ENCODE measurements around the gene CTBP2. TPM values are rescaled to one million over a fixed set of nuclear protein-coding genes. Genes with fewer than 3 reads are reported as not detected.

The CTBP2 gene
- total and polyA plus RNA-seq, 4 donors: 3.4 to 59.2 (median 5.5) TPM

DNA sequence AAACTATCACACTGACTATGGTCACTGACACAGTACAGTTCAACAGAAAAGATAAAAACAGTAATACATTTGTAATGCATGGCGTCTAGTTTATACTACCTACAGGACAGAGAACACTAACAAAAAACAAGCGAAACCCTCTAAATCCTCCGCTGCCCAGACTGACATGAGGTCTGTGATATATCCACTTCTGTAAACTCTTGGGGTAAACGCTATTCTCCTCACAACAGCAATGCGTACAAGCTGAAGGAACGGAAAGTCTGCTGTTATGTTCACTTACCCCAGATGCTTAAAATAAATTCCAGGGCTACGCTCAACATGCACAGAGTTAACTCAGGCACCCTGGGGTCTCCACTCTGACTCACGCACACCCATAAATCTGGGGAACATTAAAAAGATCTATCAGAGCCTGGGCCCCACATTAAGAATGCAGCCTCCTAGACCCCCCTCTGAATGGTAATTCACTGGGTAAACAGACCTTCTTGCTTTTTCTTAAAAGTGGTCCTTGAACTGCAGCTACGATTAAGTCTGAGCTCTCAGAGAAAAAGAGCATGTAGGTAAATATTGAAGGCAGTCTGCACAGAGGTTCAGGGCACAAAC lies 105.6 kb downstream of the CTBP2 start:
- WGBS: 91% methylated on average over 9 of the region's 9 CpGs
- no peaks in the 10 kb centered on the region for H3K27me3 ChIP-seq (ENCODE audit: control insufficient read depth in 4 of 4, insufficient read depth in 4 of 4, low read length in 3 of 4)
- no peak overlapping the region for H3K9ac ChIP-seq (ENCODE audit: low read depth in 1 of 2, low read length in 2 of 2)
- H3K27ac ChIP-seq (ENCODE audit: low read depth in 1 of 2, low read length in 2 of 2): no peak overlapping the region
- TF ChIP-seq FOXA1 (IDR thresholded peaks at IDR 0.05) (no peak), RAD21 (IDR thresholded peaks at IDR 0.05) (no peak), FOXA2 (IDR thresholded peaks at IDR 0.05) (no peak), RXRA (IDR thresholded peaks at IDR 0.05) (no peak), TAF1 (conservative IDR thresholded peaks at IDR 0.05) (no peak)
- TF ChIP-seq, protein P1, sequence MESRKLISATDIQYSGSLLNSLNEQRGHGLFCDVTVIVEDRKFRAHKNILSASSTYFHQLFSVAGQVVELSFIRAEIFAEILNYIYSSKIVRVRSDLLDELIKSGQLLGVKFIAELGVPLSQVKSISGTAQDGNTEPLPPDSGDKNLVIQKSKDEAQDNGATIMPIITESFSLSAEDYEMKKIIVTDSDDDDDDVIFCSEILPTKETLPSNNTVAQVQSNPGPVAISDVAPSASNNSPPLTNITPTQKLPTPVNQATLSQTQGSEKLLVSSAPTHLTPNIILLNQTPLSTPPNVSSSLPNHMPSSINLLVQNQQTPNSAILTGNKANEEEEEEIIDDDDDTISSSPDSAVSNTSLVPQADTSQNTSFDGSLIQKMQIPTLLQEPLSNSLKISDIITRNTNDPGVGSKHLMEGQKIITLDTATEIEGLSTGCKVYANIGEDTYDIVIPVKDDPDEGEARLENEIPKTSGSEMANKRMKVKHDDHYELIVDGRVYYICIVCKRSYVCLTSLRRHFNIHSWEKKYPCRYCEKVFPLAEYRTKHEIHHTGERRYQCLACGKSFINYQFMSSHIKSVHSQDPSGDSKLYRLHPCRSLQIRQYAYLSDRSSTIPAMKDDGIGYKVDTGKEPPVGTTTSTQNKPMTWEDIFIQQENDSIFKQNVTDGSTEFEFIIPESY (IDR thresholded peaks at IDR 0.05): no peak
- TF ChIP-seq, protein P2, sequence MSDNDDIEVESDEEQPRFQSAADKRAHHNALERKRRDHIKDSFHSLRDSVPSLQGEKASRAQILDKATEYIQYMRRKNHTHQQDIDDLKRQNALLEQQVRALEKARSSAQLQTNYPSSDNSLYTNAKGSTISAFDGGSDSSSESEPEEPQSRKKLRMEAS (IDR thresholded peaks at IDR 0.05): no peak
- DNase-seq (ENCODE audit: low spot score): no peak
- no peaks in the 10 kb centered on the region for H3K36me3 ChIP-seq (ENCODE audit: control insufficient read depth in 4 of 4, insufficient read depth in 3 of 4, low read depth in 1 of 4, low read length in 3 of 4)
- H3K9me3 ChIP-seq (ENCODE audit: control insufficient read depth in 4 of 4, low read length in 3 of 4): no peaks in the 10 kb centered on the region
- H3K4me3 ChIP-seq (ENCODE audit: low read depth in 1 of 3, low read length in 3 of 3): no peak overlapping the region
- H3K4me1 ChIP-seq (ENCODE audit: control insufficient read depth in 4 of 4, insufficient read depth in 4 of 4, low read length in 3 of 4): peaks cover 0 to 18% (median 11%) of the 10 kb centered on the region in 4 donors

DNA sequence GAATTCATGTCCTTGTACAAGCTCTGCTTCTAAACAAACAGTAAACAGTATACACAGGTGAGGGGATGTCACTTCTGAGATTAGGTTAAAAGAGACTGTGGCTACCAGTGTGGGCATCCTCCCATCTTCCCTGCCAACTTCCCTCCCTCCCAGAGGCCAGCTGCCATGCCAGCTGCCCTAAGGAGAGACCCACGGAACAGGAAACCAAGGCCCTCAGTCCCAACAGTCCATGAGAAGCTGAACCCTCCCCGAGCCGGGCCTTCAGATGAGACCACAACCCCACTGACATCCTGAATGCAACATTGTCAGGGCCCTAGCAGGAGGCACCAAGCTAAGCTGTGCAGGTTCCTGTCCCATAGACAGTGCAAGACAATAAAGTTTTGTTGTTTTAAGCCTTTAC lies 106.1 kb downstream of the CTBP2 start:
- Histone ChIP-seq H3K9me3 (ENCODE audit: control insufficient read depth in 4 of 4, low read length in 3 of 4) (no peaks in the 10 kb centered on the region), H3K4me3 (ENCODE audit: low read depth in 1 of 3, low read length in 3 of 3) (no peak overlapping the region), H3K27me3 (ENCODE audit: control insufficient read depth in 4 of 4, insufficient read depth in 4 of 4, low read length in 3 of 4) (no peaks in the 10 kb centered on the region), H3K4me1 (ENCODE audit: control insufficient read depth in 4 of 4, insufficient read depth in 4 of 4, low read length in 3 of 4) (peaks cover 0 to 24% (median 13%) of the 10 kb centered on the region in 4 donors), H3K36me3 (ENCODE audit: control insufficient read depth in 4 of 4, insufficient read depth in 3 of 4, low read depth in 1 of 4, low read length in 3 of 4) (no peaks in the 10 kb centered on the region), H3K27ac (ENCODE audit: low read depth in 1 of 2, low read length in 2 of 2) (no peak overlapping the region), H3K9ac (ENCODE audit: low read depth in 1 of 2, low read length in 2 of 2) (no peak overlapping the region)
- WGBS: 92% methylated on average over 3 of the region's 3 CpGs
- TF ChIP-seq, protein P2 (IDR thresholded peaks at IDR 0.05): no peak
- TF ChIP-seq NR2F2 (IDR thresholded peaks at IDR 0.05) (no peak), RAD21 (IDR thresholded peaks at IDR 0.05) (no peak), HNF4G (IDR thresholded peaks at IDR 0.05) (no peak), FOXA1 (IDR thresholded peaks at IDR 0.05) (no peak), YY1 (IDR thresholded peaks at IDR 0.05) (no peak), HNF4A (conservative IDR thresholded peaks at IDR 0.05) (no peak), SP1 (IDR thresholded peaks at IDR 0.05) (no peak), FOXA2 (IDR thresholded peaks at IDR 0.05) (no peak), GABPA (IDR thresholded peaks at IDR 0.05 in 1 of 2, conservative IDR thresholded peaks at IDR 0.05 in 1 of 2) (no peak)
- TF ChIP-seq, protein P3, sequence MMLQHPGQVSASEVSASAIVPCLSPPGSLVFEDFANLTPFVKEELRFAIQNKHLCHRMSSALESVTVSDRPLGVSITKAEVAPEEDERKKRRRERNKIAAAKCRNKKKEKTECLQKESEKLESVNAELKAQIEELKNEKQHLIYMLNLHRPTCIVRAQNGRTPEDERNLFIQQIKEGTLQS (IDR thresholded peaks at IDR 0.05): no peak
- TF ChIP-seq, protein P4, sequence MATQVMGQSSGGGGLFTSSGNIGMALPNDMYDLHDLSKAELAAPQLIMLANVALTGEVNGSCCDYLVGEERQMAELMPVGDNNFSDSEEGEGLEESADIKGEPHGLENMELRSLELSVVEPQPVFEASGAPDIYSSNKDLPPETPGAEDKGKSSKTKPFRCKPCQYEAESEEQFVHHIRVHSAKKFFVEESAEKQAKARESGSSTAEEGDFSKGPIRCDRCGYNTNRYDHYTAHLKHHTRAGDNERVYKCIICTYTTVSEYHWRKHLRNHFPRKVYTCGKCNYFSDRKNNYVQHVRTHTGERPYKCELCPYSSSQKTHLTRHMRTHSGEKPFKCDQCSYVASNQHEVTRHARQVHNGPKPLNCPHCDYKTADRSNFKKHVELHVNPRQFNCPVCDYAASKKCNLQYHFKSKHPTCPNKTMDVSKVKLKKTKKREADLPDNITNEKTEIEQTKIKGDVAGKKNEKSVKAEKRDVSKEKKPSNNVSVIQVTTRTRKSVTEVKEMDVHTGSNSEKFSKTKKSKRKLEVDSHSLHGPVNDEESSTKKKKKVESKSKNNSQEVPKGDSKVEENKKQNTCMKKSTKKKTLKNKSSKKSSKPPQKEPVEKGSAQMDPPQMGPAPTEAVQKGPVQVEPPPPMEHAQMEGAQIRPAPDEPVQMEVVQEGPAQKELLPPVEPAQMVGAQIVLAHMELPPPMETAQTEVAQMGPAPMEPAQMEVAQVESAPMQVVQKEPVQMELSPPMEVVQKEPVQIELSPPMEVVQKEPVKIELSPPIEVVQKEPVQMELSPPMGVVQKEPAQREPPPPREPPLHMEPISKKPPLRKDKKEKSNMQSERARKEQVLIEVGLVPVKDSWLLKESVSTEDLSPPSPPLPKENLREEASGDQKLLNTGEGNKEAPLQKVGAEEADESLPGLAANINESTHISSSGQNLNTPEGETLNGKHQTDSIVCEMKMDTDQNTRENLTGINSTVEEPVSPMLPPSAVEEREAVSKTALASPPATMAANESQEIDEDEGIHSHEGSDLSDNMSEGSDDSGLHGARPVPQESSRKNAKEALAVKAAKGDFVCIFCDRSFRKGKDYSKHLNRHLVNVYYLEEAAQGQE (IDR thresholded peaks at IDR 0.05): no peak
- TF ChIP-seq, protein P5, sequence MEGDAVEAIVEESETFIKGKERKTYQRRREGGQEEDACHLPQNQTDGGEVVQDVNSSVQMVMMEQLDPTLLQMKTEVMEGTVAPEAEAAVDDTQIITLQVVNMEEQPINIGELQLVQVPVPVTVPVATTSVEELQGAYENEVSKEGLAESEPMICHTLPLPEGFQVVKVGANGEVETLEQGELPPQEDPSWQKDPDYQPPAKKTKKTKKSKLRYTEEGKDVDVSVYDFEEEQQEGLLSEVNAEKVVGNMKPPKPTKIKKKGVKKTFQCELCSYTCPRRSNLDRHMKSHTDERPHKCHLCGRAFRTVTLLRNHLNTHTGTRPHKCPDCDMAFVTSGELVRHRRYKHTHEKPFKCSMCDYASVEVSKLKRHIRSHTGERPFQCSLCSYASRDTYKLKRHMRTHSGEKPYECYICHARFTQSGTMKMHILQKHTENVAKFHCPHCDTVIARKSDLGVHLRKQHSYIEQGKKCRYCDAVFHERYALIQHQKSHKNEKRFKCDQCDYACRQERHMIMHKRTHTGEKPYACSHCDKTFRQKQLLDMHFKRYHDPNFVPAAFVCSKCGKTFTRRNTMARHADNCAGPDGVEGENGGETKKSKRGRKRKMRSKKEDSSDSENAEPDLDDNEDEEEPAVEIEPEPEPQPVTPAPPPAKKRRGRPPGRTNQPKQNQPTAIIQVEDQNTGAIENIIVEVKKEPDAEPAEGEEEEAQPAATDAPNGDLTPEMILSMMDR (IDR thresholded peaks at IDR 0.05; ENCODE audit: low read depth, low read length, missing input control): no peak
- TF ChIP-seq, protein P1 (IDR thresholded peaks at IDR 0.05): no peak
- no peak for DNase-seq (ENCODE audit: low spot score)
